ENCODE data around the gene NCAPD2.
"Not testable (repeated sequence)": the region's sequence is repeated elsewhere in the genome, so short reads cannot be mapped to it uniquely, and the experiment has no call there.

The NCAPD2 gene

DNA sequence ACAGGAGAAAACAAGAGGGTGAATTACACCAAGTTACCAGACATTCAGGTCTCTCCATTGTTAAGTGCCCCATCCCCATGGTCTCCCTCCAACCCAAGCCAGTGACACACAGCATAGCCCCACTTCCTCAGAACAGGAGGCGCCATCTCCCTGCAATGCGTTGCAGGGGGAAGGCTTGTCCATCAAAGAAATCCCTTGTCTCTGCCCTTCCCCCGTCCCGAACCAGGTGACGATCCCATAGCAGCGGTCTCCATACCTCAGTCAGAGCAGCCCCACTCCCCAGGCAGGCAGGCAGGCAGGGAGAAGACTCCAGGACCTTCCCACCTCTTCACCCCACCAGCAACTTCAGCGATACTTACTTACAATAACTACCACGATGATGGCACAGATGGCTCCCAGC is 29.4 kb upstream of the NCAPD2 start:
- in situ Hi-C loops (cut with HindIII; ENCODE audit: low sequenced_read_pairs), result no loop called here

DNA sequence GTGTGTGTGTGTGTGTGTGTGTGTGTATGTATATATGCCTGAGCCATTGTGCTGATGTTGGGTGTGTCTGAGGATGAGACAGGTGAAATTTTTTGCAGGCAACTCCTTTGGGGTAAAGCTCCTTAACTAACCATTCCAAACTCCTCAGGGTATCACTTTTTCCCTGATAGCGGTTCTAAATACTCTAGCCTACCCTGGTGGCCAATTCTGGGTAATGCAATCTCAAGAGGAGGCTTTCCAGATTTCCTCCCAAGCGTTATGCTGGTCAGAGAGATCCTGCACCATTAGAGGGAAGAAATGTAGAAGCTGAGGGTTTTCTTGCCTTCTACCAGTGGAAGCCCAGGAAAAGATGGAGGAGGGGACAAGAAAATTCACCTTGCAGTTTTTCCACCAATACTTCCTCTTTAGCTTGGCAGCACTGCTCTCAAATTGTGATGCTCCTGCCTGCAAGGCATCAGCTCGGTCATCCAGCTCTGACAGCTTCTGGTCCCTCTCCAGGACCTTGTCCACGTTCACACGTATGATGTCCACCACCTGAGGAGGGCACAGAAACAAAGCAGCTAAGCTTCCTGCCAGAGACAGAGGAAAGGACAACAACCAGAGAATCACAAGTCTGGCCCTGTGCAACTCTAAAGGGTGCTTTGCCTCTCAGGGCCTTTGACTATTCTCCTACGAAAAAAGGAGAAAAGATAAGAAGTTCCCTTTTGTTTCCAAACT is 28.3 kb upstream of the NCAPD2 start:
- in situ Hi-C loops (cut with HindIII; ENCODE audit: low sequenced_read_pairs), result no loop called here

DNA sequence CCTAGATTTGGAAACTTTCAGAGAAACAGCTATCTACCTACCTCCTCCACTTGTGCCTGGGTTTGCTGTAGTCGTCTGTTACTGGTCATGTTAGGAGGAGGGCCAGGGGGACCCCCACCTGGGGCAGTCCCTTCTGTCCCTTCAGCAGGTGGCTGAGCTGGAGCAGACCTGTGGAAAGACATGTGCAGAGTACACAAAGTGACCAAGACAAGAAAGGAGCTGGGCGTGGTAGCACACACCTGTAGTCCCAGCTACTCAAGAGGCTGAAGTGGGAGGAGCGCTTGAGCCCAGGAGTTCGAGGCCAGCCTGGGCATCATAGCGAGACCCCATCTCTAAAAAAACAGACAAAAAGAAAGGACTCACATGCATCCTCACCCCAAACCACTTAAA is 27.7 kb upstream of the NCAPD2 start:
- in situ Hi-C loops (cut with HindIII; ENCODE audit: low sequenced_read_pairs), result no loop called here

DNA sequence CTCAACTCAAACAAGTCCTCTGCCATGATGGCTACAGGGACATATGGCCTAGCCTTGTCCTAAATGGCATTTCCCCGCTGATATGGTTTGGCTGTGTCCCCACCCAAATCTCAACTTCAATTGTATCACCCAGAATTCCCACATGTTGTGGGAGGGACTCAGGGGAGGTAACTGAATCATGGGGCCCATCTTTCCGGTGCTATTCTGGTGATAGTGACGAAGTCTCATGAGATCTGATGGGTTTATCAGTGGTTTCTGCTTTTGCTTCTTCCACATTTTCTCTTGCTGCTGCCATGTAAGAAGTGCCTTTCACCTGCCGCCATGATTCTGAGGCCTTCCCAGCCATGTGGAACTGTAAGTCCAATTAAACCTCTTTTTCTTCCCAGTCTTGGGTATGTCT is 27.2 kb upstream of the NCAPD2 start:
- in situ Hi-C loops (cut with HindIII; ENCODE audit: low sequenced_read_pairs), result not testable (repeated sequence)

DNA sequence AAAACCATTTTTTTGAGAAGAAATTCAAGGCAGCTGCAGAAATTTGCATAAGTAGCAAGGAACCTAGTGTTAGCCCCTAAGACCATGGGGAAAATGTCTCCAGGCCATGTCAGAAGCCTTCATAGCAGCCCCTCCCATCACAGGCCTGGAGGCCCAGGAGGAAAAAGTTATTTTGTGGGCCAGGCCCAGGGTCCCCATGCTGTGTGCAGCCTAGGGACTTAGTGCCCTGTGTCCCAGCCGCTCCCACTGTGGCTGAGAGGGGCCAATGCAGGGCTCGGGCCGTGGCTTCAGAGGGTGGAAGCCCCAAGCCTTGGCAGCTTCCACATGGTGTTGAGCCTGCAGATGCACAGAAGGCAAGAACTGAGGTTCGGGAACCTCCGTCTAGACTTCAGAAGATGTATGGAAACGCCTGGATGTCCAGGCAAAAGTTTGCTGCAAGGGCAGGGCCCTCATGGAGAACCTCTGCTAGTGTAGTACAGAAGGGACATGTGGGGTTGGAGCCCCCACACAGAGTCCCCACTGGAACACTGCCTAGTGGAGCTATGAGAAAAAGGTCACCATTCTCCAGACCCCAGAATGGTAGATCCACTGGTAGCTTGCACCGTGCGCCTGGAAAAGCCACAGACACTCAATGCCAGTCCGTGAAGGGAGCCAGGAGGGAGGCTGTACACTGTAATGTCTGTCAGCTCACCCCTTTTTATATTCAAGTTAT is 26.2 kb upstream of the NCAPD2 start:
- in situ Hi-C loops (cut with HindIII; ENCODE audit: low sequenced_read_pairs), result not testable (repeated sequence)

DNA sequence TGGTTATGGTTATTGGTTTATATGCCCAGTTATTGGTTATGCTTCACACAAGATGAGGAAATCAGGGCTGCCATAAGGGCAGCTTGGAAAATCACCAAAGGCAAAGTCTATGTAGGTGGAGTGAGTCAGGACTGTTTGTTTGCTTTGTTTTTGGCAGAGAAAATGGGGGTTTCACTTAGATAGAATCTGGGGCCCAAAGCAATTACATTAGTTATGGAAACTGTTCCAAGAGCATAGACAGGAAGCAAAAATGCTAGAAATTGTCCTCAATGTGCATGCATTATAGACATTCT is 25.7 kb upstream of the NCAPD2 start:
- in situ Hi-C loops (cut with HindIII; ENCODE audit: low sequenced_read_pairs), result no loop called here

DNA sequence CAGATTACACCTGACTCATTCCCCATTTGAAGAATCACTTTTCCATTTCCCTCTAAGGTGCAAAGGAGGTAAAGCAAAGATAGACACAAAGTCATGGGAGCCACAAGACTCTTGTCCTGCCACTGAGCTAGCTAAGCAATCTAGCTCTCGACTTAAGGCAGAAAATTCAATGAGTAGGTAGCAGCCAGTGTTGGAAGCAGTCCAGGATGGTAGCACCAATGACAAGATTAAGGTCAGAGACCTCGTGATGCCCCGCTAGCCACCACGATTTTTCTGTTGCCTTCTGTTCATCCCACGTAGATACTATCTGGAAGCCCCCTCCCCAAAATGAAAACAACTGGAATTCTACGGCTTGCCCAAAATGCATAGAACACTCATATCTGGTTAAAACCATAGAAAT is 24.8 kb upstream of the NCAPD2 start:
- in situ Hi-C loops (cut with HindIII; ENCODE audit: low sequenced_read_pairs), result no loop called here

DNA sequence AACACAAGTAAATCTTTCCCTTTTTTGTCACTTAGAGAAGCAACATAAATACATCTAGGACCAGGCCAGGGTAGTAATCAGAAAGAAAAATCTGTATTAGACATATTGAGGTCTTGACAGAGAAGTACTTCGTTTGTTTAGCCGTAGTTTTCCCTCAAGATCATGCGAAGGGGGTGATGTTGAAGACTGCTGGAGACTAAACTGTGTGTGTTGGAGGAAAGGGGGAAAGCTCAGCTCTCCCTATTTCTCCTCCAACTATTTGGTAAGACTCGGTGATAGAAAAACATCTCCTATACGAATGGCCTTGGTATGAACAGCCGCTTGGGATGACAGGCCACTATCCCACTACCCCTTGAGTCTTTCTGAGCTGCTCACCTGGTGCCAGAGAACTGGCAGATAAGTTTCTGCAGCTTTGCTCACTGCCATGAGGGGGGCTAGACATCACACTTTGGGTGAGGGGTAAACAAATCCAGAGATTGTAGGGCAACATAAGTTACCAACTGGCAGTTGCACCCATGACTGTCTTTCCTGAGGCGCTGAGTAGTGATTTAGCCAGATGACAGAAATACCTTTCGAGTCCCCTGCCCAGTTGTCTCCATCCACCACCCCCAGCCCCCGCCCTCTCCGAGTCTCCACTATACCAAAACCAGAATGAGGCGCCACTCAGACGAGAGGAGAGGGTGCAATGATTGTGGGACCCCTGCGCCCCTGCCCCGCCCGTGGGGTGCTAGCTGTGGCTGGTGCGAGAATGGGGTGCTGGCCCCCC is 24.1 kb upstream of the NCAPD2 start:
- in situ Hi-C loops (cut with HindIII; ENCODE audit: low sequenced_read_pairs), result no loop called here

DNA sequence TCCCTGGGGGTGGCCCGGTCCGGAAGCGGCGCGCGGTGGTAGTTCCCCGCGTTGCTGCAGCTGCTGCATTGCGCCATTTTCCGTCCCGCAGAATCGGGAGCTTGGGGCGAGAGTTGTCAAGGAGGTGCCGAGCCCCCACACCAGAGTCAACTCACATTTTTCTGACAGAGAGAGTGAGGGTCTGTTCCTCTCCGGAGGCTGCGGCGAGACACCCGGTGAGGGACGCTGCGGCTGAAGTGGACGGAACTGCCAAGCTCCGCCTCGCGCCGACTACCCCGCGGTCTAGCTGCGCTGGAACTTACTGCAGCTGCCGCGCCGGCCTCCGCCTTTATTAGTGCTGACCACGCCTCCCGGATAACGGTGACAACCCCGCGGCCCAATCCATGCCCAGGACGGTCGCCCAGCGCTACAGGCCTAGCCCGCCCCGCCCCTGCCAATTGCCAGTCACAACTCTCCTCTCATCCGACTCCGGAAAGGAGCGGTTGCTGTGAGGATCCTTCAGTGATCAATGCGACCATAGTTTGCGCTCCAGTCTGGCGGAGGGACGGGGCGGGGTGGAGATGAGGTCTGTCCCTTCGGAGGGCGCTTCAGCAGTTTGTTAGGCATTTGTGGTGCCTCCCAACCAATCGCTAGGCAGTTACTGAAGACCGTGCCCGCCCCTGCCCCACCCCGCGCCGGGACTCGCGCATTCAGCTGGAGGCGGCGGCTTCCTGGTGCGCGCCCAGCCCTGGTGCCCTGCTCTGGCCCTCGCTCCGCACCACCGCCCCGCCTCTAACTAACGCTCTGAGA is 23.3 kb upstream of the NCAPD2 start, which contains the start of gene VAMP1:
TSS of gene VAMP1 (minus strand) at position 303 of the 789 bp plus-strand sequence. CDS start at position 157, 146 bp downstream.
- in situ Hi-C loops (cut with HindIII; ENCODE audit: low sequenced_read_pairs), result no loop called here

DNA sequence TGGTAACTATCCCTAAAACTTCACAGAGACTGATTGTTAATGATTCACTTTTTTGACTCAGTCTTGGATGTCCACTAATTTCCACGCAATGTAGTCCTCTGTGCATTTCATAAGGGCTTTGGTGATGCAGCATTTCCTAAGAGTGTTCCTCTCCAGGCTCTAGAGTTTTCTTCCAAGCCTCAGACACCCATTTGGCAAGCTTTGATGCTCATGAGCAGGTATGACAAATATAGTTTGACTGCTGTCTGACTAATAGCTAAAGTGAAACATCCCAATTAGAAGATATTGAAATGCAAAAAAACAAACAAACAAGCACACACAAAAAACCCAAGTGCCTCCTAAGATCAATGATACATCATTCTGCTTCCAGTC is 21.9 kb upstream of the NCAPD2 start:
- in situ Hi-C loops (cut with HindIII; ENCODE audit: low sequenced_read_pairs), result no loop called here

DNA sequence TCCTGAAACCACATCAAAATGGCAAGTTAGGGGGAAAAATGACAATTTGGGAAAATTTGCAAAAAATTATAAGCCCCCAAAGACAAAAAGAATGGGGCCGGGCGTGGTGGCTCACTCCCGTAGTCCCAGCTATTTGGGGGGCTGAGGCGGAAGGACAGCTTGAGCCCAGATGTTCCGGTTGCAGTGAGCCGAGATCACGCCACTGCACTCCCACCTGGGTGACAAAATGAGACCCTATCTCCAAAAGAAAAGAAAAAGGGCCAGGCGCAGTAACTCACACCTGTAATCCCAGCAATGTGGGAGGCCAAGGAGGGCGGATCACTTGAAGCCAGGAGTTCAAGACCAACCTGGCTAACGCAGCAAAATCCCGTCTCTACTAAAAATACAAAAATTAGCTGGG is 21.4 kb upstream of the NCAPD2 start:
- in situ Hi-C loops (cut with HindIII; ENCODE audit: low sequenced_read_pairs), result no loop called here

DNA sequence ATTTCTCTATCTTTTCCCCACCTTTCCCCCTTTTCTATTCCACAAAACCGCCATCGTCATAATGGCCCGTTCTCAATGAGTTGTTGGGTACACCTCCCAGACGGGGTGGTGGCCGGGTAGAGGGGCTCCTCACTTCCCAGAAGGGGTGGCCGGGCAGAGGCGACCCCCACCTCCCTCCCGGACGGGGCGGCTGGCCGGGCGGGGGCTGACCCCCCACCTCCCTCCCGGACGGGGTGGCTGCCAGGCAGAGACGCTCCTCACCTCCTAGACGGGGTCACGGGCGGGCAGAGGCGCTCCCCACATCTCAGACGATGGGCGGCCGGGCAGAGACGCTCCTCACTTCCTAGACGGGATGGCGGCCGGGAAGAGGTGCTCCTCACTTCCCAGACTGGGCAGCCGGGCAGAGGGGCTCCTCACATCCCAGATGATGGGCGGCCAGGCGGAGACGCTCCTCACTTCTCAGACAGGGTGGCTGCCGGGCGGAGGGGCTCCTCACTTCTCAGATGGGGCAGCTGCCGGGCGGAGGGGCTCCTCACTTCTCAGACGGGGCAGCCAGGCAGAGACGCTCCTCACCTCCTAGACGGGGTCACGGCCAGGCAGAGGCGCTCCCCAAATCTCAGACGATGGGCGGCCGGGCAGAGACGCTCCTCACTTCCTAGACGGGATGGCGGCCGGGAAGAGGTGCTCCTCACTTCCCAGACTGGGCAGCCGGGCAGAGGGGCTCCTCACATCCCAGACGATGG is 18.5 kb upstream of the NCAPD2 start:
- in situ Hi-C loops (cut with HindIII; ENCODE audit: low sequenced_read_pairs), result not testable (repeated sequence)

DNA sequence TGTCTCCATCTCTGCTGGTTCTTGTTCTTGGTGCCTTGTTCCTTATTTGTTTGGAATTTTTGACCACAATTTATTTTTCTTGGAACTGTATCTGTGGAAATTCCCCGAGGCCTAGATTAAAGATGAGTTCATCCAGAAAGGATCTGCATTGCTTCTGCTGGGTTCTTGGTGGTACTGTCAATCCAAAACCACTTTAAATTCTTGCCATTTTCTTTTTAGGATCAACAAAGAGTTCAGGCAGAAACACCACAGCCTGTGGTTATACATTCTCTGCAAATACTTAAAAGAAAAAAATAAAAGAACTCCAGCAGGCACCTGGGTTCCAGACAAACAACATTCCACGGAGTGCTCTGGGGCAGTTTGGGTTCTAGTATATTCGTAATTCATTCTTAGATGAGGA is 17.4 kb upstream of the NCAPD2 start:
- in situ Hi-C loops (cut with HindIII; ENCODE audit: low sequenced_read_pairs), result no loop called here

DNA sequence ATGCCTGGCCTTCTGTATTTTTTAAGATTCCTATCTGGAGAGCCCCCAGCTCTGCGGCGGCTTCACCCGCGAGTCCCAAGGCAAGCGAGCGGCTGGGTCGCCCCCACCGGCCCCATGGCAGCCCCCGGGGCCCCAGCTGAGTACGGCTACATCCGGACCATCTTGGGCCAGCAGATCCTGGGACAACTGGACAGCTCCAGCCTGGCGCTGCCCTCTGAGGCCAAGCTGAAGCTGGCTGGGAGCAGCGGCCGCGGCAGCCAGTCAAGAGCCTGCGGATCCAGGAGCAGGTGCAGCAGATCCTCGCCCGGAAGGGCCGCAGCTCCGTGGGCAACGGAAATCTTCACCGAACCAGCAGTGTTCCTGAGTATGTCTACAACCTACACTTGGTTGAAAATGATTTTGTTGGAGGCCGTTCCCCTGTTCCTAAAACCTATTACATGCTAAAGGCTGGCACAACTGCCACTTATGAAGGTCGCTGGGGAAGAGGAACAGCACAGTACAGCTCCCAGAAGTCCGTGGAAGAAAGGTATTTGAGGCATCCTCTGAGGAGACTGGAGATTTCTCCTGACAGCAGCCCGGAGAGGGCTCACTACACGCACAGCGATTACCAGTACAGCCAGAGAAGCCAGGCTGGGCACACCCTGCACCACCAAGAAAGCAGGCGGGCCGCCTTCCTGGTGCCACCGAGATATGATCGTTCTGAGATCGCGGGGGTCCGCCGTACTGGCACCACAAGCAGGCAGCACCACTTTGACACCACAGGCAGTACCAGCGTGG is 16.1 kb upstream of the NCAPD2 start:
- in situ Hi-C loops (cut with HindIII; ENCODE audit: low sequenced_read_pairs), result not testable (repeated sequence)

DNA sequence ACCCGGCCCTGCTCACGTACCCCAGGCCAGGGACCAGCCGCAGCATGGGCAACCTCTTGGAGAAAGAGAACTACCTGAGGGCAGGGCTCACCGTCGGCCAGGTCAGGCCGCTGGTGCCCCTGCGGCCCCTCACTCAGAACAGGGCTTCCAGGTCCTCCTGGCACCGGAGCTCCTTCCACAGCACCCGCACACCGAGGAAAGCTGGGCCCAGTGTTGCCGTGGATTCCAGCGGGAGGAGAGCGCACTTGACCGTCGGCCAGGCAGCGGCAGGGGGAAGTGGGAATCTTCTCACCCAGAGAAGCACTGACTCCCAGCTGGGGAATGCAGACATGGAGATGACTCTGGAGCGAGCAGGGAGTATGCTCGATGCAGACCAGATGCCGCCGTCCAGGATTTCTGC is 15.5 kb upstream of the NCAPD2 start:
- in situ Hi-C loops (cut with HindIII; ENCODE audit: low sequenced_read_pairs), result no loop called here

DNA sequence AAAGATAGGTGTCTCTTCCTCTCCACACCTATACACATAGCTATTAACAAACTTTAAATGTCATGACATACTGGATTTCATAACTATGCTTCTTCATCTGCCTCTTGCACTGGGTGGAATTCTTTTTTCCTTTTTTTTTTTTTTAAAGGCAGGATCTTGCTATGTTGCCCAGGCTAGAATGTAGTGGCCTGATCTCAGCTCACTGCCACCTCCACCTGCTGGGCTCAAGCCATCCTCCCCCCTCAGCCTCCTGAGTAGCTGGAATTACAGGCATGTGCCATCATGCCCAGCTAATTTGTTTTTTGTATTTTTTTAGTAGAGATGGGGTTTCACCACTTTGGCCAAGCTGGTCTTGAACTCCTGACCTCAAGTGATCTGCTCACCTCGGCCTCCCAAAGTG is 5.7 kb upstream of the NCAPD2 start:
- in situ Hi-C loops (cut with HindIII; ENCODE audit: low sequenced_read_pairs), result no loop called here

DNA sequence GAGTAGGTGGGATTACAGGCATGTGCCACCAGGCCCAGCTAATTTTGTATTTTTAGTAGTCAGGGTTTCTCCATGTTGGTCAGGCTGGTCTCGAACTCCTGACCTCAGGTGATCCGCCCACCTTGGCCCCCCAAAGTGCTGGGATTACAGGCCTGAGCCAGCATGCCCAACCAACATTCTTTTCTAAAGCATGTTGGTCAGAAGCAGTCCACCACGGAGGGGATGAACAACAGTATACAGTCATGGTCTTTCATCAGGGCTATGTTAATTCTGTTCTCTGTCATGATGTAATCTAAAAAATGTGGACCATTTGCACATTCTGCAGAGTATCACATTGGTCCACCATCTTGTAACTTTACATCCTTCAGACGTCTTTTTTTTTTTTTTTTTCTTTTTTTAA is 4.5 kb upstream of the NCAPD2 start:
- in situ Hi-C loops (cut with HindIII; ENCODE audit: low sequenced_read_pairs), result no loop called here

DNA sequence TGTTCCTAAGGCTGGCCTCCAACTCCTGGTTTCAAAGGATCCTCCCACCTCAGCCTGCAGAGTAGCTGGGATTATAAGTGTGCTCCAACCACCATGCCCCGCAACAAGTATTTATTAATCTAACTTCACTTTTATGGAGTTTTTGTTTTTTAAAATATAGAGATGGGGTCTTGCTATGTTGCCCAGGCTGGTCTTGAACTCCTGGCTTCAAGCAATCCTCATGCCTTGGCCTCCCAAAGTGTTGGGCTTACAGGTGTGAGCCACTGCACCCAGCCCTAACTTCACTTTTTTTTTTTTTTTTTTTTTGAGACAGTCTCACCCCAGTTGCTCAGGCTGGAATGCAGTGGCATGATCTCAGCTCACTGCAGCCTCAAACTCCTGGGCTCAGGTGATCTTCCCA is 3.2 kb upstream of the NCAPD2 start:
- in situ Hi-C loops (cut with HindIII; ENCODE audit: low sequenced_read_pairs), result not testable (repeated sequence)

DNA sequence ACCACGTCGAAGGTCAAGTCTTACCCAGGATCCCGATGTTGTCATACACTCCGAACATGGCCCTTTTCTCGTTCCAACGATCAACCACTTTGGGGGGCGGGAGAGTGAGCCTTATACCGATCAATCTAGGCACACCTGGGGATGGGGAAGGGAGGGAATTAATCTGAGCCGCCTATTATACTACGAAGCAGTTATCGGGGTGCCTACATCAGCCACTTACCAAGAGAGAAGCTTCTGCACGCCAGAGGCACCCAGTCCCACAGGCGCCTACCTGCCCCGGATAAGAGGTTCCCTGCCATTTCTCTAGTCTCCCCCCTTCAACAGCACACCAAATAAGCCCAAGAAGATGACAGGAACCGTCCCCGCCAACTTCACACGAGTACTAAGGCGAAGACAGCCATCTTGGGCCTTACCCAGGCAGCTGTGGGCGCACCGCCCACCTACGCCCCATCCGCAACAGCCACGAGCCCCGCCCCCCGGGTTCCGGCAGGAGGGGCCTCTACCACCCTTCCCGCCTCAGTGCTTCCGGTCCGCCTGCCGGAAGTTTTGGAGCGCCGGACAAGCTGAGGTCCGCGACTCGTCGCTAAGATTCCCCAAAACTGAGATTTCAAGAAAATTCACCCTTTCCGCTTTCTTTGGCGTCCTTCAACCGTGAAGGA is 935 bp upstream of the NCAPD2 start, which contains the start of gene MRPL51:
TSS of gene MRPL51 (minus strand) at position 425 of the 659 bp plus-strand sequence. CDS start at position 299, 126 bp downstream.
- in situ Hi-C loops (cut with HindIII; ENCODE audit: low sequenced_read_pairs), result no loop called here
